ENCODE data around the gene DIAPH2. TPM values are rescaled to one million over a fixed set of nuclear protein-coding genes. Genes with fewer than 3 reads are reported as not detected.

Gene DIAPH2
- total RNA-seq, 1 donor from 2014 or later: 12.7 TPM

DNA sequence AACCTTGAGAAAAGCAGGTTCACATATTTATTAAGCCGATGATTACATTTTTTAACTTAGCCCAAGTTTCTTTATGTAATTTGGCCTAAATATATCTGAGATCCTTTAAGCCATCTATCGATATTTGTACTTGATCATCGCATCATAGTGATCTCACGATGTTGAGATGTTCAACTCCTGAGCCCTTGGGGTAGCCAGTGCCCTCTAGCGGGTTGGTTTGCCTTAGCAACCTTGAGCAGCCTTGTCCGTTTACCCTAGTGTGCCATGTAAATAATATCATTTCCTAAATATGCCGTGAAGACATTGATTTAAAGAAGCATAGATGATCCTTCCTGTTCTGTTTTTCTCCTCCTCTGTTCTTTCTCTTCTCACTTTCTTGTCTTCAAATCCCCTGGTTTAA is 631.3 kb downstream of the DIAPH2 start:
- Mint-ChIP-seq H3K4me3 (no peak overlapping the region), H3K9me3 (no peaks in the 10 kb centered on the region), H3K27me3 (no peaks in the 10 kb centered on the region), H3K36me3 (ENCODE audit: low read depth) (no peaks in the 10 kb centered on the region), H3K27ac (no peak overlapping the region), H3K4me1 (no peaks in the 10 kb centered on the region)
- no peak for DNase-seq
- intact Hi-C loops (cut with micrococcal nuclease): no loop called here

DNA sequence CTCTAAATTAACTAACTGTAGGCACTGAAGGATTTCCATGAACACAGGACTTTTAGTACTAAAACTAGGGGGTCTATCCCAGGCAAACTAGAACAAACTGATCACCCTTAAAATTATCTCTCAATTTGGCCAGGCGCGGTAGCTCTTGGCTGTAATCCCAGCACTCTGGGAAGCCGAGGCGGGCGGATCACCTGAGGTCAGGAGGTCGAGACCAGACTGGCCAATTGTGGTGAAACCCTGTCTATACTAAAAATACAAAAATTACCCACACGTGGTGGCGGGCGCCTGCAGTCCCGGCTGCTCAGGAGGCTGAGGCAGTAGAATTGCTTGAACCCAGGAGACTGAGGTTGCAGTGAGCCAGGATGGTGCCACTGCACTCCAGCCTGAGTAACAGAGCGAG is 635.7 kb downstream of the DIAPH2 start:
- no peaks in the 10 kb centered on the region for H3K9me3 Mint-ChIP-seq
- H3K27ac Mint-ChIP-seq: no peak overlapping the region
- no peaks in the 10 kb centered on the region for H3K36me3 Mint-ChIP-seq (ENCODE audit: low read depth)
- intact Hi-C loops (cut with micrococcal nuclease): no loop called here
- DNase-seq: no peak
- no peaks in the 10 kb centered on the region for H3K27me3 Mint-ChIP-seq
- H3K4me3 Mint-ChIP-seq: no peak overlapping the region
- no peaks in the 10 kb centered on the region for H3K4me1 Mint-ChIP-seq

DNA sequence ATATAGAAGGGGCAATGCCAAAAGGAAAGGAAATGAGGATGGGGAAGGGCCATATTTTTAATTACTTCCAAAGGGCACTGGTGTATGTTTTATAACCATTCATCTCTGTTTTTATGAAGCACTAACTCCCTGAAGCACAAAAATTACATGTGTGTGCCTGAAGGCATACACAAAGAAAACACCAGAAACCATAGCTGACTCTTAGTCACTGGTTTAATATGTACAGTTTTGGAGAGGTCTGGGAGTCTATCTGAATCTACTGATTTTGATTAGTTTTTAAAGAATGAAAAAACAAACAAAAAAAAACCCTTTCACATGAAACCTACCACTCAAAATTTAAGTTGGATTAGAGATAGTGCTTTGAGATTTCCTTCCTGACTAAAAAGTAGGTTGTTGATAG is 637.8 kb downstream of the DIAPH2 start:
- no peak for DNase-seq
- intact Hi-C loops (cut with micrococcal nuclease): no loop called here
- Mint-ChIP-seq H3K4me3 (no peak overlapping the region), H3K27ac (no peak overlapping the region), H3K9me3 (no peaks in the 10 kb centered on the region), H3K4me1 (peaks cover 1% of the 10 kb centered on the region), H3K36me3 (ENCODE audit: low read depth) (no peaks in the 10 kb centered on the region), H3K27me3 (no peaks in the 10 kb centered on the region)

DNA sequence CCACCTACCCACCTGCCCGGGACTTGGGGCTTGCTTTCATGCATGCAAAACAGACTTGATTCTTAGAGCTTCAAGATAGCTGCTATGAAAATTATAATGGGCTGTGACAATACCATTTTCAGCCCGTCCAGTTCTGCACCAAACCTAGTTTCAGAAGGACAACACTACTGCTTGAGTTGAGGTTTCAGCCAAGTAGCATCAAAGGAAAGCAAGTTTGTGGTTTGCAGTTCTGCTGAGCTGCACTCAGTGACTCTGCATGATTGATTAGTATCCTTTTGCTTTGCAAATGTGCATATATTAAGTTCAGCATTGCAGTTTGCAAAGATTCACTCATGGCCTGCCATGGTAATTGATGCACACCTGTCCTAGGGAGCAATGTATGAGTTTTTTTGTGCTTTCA is 641.8 kb downstream of the DIAPH2 start:
- no peak for DNase-seq
- intact Hi-C loops (cut with micrococcal nuclease): no loop called here
- Mint-ChIP-seq H3K4me1 (peaks cover 4% of the 10 kb centered on the region), H3K4me3 (no peak overlapping the region), H3K9me3 (no peaks in the 10 kb centered on the region), H3K27ac (no peak overlapping the region), H3K27me3 (no peaks in the 10 kb centered on the region), H3K36me3 (ENCODE audit: low read depth) (no peaks in the 10 kb centered on the region)

DNA sequence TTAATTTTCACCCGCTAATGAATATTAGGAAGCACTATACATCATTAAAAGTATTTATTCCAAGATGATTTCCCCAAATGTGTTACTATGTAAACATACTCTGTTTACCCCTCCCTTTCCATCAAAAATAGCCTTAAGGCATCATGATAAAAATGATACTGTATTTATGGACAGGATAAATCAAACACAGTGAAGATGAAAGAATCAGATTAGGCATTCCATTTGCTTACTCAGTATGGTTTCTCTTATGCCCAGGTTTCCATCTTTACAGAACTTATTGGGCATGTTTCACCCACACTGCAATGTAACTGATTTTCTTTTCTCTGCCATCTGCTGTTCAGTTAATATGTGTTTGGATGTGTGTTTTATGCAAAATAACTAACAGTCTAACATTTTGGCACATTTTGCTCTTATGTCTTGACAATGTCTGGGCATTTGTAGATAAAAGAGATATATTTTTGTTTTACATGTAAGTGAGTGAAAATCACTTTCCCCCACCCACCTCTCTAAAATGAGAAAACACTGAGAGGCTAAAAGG is 644.3 kb downstream of the DIAPH2 start:
- no peaks in the 10 kb centered on the region for H3K36me3 Mint-ChIP-seq (ENCODE audit: low read depth)
- peaks cover 4% of the 10 kb centered on the region for H3K4me1 Mint-ChIP-seq
- DNase-seq: no peak
- no peaks in the 10 kb centered on the region for H3K9me3 Mint-ChIP-seq
- no peaks in the 10 kb centered on the region for H3K27me3 Mint-ChIP-seq
- H3K27ac Mint-ChIP-seq: no peak overlapping the region
- no peak overlapping the region for H3K4me3 Mint-ChIP-seq
- intact Hi-C loops (cut with micrococcal nuclease): no loop called here

DNA sequence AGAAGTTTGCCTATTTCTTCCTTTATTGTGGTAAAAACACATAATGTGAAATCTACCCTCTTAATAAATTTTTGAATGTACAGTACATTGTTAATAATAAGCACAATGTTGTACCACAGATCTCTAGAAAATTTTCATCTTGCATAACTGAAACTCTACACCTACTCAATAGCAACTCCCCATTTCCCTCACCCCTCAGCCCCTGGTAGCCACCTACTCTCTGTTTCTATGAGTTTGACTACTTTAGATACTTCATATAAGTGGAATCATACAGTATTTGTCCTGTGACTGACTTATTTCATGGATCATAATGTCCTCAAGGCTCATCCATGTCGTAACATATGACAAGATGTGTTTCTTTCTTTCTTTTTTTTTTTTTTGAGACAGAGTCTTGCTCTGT is 645.5 kb downstream of the DIAPH2 start:
- no peak for DNase-seq
- H3K4me1 Mint-ChIP-seq: peaks cover 4% of the 10 kb centered on the region
- no peaks in the 10 kb centered on the region for H3K36me3 Mint-ChIP-seq (ENCODE audit: low read depth)
- no peak overlapping the region for H3K27ac Mint-ChIP-seq
- no peak overlapping the region for H3K4me3 Mint-ChIP-seq
- no peaks in the 10 kb centered on the region for H3K9me3 Mint-ChIP-seq
- intact Hi-C loops (cut with micrococcal nuclease): loop anchor here (10.0 kb wide), 1 partner anchor 75 kb away; no protein-coding TSS in a partner anchor
- H3K27me3 Mint-ChIP-seq: no peaks in the 10 kb centered on the region

DNA sequence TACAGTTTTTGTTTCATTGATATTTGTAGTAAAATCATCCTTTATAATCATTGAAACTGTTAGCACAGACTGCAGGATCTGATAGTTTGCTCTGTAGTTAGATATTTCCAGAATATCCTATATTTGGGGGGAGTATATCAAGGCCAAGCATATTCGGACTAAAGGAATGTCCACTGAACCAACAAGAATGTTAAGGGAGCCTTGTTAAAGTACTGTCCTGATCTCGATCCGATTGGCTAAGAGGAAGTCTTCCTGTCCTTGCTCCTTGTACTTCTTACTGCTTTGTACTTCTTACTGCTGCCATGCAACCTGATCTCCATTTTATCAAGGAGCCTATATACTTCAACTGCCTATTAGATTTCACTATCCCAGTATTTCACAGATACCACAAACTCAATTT is 648.3 kb downstream of the DIAPH2 start:
- intact Hi-C loops (cut with micrococcal nuclease): loop anchor here (10.0 kb wide), 1 partner anchor 72 kb away; no protein-coding TSS in a partner anchor
- no peaks in the 10 kb centered on the region for H3K36me3 Mint-ChIP-seq (ENCODE audit: low read depth)
- H3K4me3 Mint-ChIP-seq: no peak overlapping the region

DNA sequence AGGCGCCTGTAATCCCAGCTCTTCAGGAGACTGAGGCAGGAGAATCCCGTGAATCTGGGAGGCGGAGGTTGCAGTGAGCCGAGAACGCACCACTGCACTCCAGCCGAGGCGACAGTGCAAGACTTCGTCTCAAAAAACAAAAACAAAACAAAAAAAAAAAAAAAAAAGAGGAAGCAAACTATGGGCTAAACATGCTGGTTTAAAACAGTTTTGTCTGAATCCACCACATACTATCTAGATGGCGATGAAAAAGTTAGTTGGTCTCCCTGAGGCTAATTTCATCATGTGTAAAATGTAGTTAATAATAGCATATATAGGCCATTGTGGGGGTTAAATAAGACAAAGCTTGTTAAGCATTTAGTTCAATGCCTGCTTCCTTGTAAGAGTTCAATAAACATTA is 650.2 kb downstream of the DIAPH2 start:
- intact Hi-C loops (cut with micrococcal nuclease): loop anchor here (10.0 kb wide), 1 partner anchor 70 kb away; no protein-coding TSS in a partner anchor
- Mint-ChIP-seq H3K36me3 (ENCODE audit: low read depth) (no peaks in the 10 kb centered on the region), H3K27ac (no peak overlapping the region), H3K4me3 (no peak overlapping the region), H3K9me3 (no peaks in the 10 kb centered on the region), H3K27me3 (no peaks in the 10 kb centered on the region), H3K4me1 (peaks cover 3% of the 10 kb centered on the region)
- no peak for DNase-seq

More for the DNA sequence above, 648.3 kb downstream of the DIAPH2 start:
- no peak for DNase-seq
- Mint-ChIP-seq H3K4me1 (peaks cover 3% of the 10 kb centered on the region), H3K9me3 (no peaks in the 10 kb centered on the region), H3K27ac (no peak overlapping the region), H3K27me3 (no peaks in the 10 kb centered on the region)

DNA sequence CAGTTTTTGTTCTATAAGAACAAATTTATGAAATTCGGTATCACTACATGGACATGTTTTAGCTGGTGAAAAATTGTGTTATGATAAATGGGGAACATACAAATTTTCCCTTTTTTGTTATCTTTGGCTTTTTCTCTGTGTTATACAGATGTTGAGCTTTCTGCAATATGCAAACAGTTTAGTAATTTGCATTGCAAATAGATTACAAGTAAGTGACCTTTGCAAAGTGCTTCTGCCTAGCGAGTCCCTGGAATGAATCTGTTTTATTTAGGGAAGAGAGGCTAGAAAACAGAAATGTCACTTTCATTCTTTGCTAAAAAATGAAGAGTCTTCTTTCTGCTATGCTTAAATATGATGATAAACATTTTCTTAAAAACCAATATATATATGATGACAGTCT is 660.1 kb downstream of the DIAPH2 start:
- no peak overlapping the region for H3K27ac Mint-ChIP-seq
- H3K9me3 Mint-ChIP-seq: no peaks in the 10 kb centered on the region
- DNase-seq: no peak
- intact Hi-C loops (cut with micrococcal nuclease): no loop called here
- no peaks in the 10 kb centered on the region for H3K4me1 Mint-ChIP-seq
- H3K36me3 Mint-ChIP-seq (ENCODE audit: low read depth): no peaks in the 10 kb centered on the region
- H3K4me3 Mint-ChIP-seq: no peak overlapping the region
- no peaks in the 10 kb centered on the region for H3K27me3 Mint-ChIP-seq

DNA sequence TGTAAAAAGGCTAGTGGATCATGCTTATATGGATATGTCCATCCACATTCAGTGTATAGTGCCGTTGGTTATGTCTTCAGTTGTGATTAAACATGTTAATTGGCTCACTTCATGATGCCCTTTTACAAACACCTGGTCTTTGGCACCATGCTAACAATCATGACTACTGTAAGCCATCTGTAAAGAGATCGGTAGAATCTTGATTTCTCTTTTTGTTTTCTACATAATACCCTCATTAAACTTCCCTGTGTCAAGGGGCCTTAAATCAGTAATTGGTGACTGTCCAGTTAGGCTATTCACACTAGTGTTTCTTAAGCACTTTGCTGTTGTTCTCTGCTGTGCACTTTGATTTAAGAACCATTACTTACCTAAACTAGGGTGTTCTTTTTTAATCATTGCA is 674.3 kb downstream of the DIAPH2 start:
- Mint-ChIP-seq H3K27me3 (no peaks in the 10 kb centered on the region), H3K4me1 (no peaks in the 10 kb centered on the region), H3K27ac (no peak overlapping the region), H3K36me3 (ENCODE audit: low read depth) (no peaks in the 10 kb centered on the region), H3K9me3 (no peaks in the 10 kb centered on the region), H3K4me3 (no peak overlapping the region)
- DNase-seq: no peak
- intact Hi-C loops (cut with micrococcal nuclease): no loop called here

DNA sequence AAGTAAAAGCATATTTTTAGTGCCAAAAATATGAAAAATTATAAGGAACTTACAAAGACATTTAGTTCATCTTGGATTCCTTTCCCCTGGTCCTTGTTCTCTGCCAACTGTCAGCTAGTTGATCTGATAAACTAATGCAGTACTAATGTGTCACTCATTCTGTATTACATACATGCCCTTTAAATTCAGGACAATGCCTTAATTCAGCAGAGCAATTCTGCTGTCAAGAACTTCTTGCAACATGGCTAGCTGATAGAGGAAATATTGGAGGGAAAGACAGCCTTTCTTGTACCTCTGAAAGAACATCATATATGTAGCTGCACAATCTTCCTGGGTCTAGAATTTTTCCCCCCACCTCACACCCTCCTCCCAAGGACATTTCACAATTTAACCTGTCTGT is 679.2 kb downstream of the DIAPH2 start:
- Mint-ChIP-seq H3K27ac (no peak overlapping the region), H3K4me3 (no peak overlapping the region), H3K36me3 (ENCODE audit: low read depth) (no peaks in the 10 kb centered on the region), H3K27me3 (no peaks in the 10 kb centered on the region), H3K9me3 (no peaks in the 10 kb centered on the region), H3K4me1 (no peaks in the 10 kb centered on the region)
- no peak for DNase-seq
- intact Hi-C loops (cut with micrococcal nuclease): no loop called here

DNA sequence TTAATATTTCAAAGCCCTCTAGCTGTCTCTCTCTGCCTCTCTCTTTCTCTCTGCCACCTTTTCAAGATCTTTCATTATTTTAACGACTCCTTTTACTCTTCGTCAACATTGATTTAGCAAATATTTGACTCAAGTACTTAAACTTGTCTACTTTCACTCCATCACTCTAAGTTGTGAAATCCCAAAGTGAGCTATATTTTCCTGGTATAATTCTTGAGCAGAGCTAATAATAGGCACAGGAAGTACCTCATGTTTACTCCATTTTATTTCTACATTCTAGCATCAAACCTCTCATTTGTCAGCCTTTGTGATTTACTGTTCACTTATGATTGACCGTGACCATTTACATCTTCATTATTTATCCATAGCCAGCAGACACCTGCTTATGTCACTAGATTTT is 681.6 kb downstream of the DIAPH2 start:
- Mint-ChIP-seq H3K9me3 (no peaks in the 10 kb centered on the region), H3K27ac (no peak overlapping the region), H3K4me1 (no peaks in the 10 kb centered on the region), H3K27me3 (no peaks in the 10 kb centered on the region), H3K36me3 (ENCODE audit: low read depth) (no peaks in the 10 kb centered on the region), H3K4me3 (no peak overlapping the region)
- DNase-seq: no peak
- intact Hi-C loops (cut with micrococcal nuclease): no loop called here

DNA sequence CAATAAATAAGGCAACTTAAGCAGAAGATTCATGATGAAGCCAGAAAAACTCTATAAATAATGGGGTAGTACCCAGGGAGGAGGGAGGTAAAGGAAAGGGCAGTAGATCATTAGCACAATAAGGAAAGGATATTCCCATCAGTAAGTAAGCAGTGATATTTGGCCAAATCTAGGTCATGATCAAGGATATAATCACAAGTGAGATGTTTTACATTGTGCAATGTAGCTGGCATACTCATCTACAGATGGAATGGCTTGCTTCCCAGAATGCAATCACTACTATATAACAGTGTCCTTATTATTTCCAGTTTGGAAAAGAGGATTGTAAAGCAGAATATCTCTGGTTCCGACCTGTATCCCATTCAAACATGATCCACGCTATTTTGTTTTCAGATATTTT is 682.5 kb downstream of the DIAPH2 start:
- Mint-ChIP-seq H3K27ac (no peak overlapping the region), H3K27me3 (no peaks in the 10 kb centered on the region), H3K4me3 (no peak overlapping the region), H3K4me1 (no peaks in the 10 kb centered on the region), H3K36me3 (ENCODE audit: low read depth) (no peaks in the 10 kb centered on the region), H3K9me3 (no peaks in the 10 kb centered on the region)
- intact Hi-C loops (cut with micrococcal nuclease): no loop called here
- DNase-seq: no peak

DNA sequence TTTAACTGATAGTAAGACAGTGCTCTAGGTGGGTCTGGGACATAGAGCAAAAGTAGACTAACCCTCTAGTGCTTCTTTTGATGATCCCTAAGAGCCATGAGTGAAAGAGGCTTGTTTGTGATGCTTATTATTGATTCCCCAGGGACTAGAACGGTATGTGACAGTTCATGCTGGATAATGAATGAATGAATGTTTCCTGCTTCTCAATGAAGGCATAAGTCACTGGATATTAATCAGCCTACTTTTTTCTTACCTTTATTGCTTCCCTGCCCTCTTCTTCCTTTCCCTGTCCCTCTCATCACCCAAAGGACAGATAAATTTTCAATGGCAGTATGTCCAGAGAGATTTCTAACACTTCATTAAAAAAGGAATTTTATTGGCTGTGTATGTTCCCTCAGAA is 685.3 kb downstream of the DIAPH2 start:
- Mint-ChIP-seq H3K27me3 (no peaks in the 10 kb centered on the region), H3K36me3 (ENCODE audit: low read depth) (no peaks in the 10 kb centered on the region), H3K27ac (no peak overlapping the region), H3K4me3 (no peak overlapping the region), H3K4me1 (no peaks in the 10 kb centered on the region), H3K9me3 (no peaks in the 10 kb centered on the region)
- intact Hi-C loops (cut with micrococcal nuclease): no loop called here
- no peak for DNase-seq

DNA sequence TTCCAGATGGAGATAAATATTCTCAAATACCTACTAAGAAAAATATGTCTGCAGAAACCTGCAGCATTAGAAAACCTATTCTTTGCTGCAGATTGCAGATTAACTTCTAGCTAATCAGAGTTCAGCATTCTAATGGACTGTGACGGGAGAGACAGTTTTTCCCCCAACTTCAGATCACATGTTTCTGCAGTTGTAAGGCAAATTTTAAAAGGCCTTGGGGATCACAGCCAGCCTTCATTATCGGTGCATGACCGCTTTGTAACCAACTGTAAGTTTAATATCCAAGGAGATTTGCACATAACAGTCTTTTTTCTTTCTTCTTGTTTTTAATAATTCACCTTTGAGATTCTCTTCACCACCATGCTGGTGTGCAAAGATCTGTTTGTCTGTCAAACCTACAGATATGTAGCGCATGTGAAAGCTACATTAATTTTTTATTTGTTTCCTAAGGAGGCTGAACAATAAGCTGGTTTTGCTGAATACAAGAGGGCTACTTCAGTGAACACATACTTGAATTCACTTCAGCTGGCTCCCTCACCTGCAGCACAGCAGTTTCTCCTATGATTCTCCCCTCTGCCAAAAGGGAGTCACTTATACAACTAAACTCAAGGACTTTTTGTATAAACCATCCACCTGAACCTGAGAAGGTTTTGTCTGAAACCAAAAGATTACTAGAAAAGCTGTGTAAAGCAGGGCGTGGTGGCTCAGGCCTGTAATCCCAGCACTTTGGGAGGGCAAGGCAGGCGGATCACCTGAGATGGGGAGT is 687.5 kb downstream of the DIAPH2 start:
- Mint-ChIP-seq H3K4me3 (no peak overlapping the region), H3K9me3 (no peaks in the 10 kb centered on the region), H3K36me3 (ENCODE audit: low read depth) (no peaks in the 10 kb centered on the region), H3K27me3 (no peaks in the 10 kb centered on the region), H3K4me1 (no peaks in the 10 kb centered on the region), H3K27ac (no peak overlapping the region)
- DNase-seq: no peak
- intact Hi-C loops (cut with micrococcal nuclease): no loop called here

Data from activated CD4-positive, alpha-beta T cell treated with anti-CD3 and anti-CD28 coated beads, Interleukin-2, amount 10 ng/mL, durations not matched to agents 24 days and 14 days (primary cell).